ENCODE measurements around the gene ASXL1.
"Not testable (repeated sequence)": the region's sequence is repeated elsewhere in the genome, so short reads cannot be mapped to it uniquely, and the experiment has no call there.

Gene ASXL1

DNA sequence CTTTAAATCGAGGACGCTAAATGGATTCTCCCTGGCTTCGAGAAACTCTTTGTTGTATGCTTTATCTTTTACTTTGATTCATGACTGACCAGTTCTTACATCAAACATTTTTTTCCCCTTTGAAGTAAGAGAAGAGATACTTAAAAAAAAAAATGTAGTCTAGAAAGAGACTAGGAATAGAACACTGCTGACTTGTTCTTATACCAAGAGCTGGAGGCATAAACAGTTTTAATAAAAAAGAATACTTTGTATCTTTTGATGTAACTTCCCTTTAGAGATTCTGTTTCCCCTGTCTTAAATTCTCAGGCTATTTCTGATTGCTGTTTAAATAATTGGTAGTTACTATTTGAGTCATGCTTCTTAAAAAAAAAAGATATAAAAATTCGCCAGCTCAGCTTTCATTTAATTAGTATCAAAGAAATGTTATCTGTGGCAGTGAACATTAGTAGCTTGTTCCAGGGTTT is 4.8 kb downstream of the ASXL1 start:
- no peak for DNase-seq (ENCODE audit: low read depth, low spot score)

DNA sequence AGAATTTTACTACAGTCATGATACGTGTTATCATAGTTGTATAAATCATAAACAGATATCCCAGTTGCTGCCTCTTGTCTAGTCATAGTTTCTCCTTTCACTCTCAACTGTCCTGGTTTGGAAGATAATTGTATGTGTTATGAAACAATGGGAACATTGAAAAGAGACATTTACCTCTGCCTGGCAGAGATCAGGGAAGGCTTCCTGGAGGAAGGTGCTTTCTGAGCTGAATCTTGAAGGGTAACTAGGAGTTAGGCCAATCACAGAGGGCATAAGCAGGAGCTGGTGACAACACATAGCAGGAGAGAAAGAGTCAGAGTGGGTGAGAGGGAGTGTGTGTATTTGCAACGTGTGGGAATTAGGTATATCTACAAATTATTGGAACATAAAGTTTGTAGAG is 5.4 kb downstream of the ASXL1 start:
- DNase-seq (ENCODE audit: low read depth, low spot score): no peak

- DNase-seq (ENCODE audit: low read depth, low spot score): no peak
Measured at GRCh38 chr20:32364554-32365208, 6.5 kb downstream of the ASXL1 start.

- no peak for DNase-seq (ENCODE audit: low read depth, low spot score)
Measured at GRCh38 chr20:32365564-32365963, 7.4 kb downstream of the ASXL1 start.

GRCh38 chr20:32366380-32366779 is 8.2 kb downstream of the ASXL1 start:
- DNase-seq (ENCODE audit: low read depth, low spot score): no peak

GRCh38 chr20:32368323-32368722 is 10.2 kb downstream of the ASXL1 start:
- DNase-seq (ENCODE audit: low read depth, low spot score): no peak

GRCh38 chr20:32368925-32369324 is 10.8 kb downstream of the ASXL1 start:
- no peak for DNase-seq (ENCODE audit: low read depth, low spot score)

DNA sequence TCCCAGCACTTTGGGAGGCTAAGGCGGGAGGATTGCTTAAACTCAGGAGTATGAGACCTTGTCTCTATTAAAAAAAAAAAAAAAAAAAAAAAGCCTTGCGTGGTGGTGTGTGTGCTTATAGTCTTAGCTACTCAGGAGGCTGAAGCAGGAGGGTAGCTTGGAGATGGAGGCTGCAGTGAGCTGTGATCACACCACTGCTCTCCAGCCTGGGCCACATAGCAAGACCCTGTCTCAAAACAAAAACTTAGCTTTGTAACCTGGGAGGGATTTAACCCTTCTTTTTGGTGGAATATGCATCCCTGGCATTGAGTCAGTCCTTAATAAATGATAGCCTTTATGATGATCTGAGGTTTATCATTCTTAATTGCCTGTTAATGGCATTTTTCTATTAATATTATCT is 12.8 kb downstream of the ASXL1 start:
- DNase-seq (ENCODE audit: low read depth, low spot score): no peak

DNA sequence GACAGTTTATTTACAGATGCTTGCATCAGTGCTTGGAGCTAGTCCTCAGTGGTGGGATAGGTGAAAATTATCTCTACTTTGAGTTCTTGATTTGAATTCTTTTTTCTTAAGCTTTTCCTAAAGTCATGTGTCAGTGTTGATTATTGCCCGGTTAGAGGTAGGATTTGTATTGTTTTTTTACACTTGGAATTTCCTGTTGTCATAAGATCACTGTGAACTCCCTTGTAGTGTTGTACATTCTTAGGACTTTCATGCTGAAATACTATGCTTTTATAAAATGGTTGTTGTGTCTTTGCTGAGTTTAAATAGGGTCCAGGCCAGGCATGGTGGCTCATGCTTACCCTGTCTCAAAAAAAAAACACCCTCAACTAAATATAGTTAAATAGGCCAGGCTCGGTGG is 20.3 kb downstream of the ASXL1 start:
- no peak for DNase-seq (ENCODE audit: low read depth, low spot score)

- DNase-seq (ENCODE audit: low read depth, low spot score): not testable (repeated sequence)
Measured at GRCh38 chr20:32380037-32380436, 21.9 kb downstream of the ASXL1 start.

DNA sequence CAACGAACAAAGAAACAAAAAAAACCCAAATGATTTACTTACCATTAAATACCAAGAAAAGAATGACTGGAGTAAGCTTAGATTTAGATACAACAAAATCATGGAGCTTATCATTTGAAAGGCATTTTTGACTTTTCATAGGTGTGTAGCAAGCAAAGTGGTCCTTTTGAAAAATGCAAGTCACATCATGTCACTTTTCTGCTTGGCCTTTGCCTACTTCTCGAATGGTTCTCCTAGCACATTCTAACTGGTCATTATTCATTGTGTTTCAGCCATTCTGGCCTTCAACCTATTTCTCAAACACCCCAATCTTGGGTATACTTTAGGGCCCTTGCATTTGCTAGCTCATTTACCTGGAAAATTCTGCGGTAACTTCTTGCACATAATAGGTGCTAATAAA is 22.6 kb downstream of the ASXL1 start:
- DNase-seq (ENCODE audit: low read depth, low spot score): no peak

GRCh38 chr20:32382102-32382950 is 24.2 kb downstream of the ASXL1 start:
- no peak for DNase-seq (ENCODE audit: low read depth, low spot score)

DNA sequence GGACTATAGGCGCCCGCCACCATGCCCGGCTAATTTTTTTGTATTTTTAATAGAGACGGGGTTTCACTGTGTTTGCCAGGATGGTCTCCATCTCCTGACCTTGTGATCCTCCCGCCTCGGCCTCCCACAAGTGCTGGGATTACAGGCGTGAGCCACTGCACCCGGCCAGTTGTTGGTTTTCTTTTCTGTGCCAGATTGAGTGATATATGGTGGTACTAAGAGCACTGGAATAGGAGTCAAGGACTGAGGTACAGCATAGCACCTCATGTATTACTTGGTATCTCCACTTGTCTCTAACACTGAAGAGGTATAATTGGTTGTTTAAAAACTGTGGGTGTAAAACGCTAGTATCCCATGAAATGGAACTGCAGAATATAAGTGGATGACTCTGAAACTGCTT is 25.3 kb downstream of the ASXL1 start:
- not testable (repeated sequence) for DNase-seq (ENCODE audit: low read depth, low spot score)

GRCh38 chr20:32385541-32385940 is 27.4 kb downstream of the ASXL1 start:
- no peak for DNase-seq (ENCODE audit: low read depth, low spot score)

- no peak for DNase-seq (ENCODE audit: low read depth, low spot score)
Measured at GRCh38 chr20:32386091-32386490, 28.0 kb downstream of the ASXL1 start.

DNA sequence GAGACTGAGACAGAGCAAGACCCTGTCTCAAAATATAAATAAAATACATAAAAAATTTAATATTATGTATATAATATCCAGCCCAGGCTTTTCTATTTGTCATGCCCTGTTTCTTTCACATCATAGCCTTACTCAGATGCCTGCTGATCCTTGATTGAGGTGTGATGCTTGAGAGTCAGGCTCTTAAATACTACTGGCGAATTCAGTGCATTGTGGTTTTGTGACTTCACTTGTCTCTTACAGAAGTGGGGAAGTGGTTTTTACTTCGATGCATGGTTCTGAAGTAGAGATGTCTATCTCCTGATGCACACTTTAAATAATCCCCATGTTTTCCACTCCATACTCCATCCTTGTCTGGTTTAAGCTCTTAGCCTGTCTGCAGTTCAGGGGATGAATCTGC is 29.1 kb downstream of the ASXL1 start:
- DNase-seq (ENCODE audit: low read depth, low spot score): no peak

GRCh38 chr20:32391003-32391402 is 32.9 kb downstream of the ASXL1 start:
- DNase-seq (ENCODE audit: low read depth, low spot score): no peak

DNA sequence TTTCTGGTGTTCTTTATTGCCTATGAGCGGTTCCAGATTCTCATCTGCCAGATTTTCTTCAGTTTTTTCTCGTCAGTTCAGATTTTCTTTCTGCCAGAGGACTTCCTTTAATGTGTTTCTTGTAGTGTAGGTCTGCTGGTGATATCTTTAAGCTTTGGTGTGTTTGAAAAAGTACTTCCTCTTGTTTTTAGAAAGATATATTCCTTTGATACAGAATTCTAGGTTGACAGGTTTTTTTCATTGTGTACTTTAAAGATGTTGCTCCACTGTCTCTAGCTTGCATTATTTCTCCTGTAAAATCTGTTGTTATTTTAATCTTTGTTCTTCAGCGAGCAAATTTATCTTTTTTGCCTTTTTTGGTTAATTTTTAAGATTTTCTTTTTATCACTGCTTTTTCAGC is 36.9 kb downstream of the ASXL1 start:
- no peak for DNase-seq (ENCODE audit: low read depth, low spot score)

DNA sequence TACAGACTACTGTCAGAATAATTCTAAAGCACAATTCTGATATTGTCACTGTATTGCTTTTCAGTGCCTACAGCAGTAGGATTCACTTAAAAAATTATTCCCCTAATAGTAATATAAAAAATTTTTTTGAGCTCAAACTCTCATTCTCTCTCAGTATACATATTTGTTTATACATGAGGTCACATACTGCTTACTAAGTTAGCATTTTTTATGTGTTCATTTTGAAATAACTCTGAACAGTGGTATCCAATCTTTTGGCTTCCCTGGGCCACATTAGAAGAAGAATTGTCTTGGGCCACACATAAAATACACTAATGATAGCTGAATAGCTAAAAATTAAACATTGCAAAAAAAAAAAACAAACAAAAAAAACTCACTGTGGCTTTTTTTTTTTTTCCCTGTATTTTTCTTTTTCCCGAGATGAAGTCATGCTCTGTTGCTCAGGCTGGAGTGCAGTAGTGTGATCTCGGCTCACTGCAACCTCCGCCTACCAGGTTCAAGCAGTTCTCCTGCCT is 38.6 kb downstream of the ASXL1 start:
- DNase-seq (ENCODE audit: low read depth, low spot score): no peak

GRCh38 chr20:32397567-32398084 is 39.5 kb downstream of the ASXL1 start:
- DNase-seq (ENCODE audit: low read depth, low spot score): no peak

DNA sequence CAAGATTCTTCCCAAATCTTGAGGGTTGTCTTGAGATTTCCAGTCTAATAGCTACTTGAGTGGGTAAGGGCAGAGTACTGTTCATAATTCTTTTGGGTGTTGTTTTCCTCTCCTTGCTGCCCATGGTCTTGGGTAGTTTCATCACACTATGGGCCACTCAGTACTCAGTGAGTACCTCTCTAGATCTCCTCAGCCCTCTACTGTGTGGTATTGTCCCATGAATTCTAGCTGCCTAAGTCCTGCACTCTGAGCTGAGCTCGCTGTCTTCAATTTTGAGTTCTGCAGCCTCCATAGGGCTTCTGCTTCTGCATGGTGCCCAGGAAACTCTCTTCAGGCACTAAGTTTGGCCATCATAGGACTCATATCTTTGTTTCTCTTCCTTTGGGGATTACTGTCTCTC is 42.3 kb downstream of the ASXL1 start:
- no peak for DNase-seq (ENCODE audit: low read depth, low spot score)

DNA sequence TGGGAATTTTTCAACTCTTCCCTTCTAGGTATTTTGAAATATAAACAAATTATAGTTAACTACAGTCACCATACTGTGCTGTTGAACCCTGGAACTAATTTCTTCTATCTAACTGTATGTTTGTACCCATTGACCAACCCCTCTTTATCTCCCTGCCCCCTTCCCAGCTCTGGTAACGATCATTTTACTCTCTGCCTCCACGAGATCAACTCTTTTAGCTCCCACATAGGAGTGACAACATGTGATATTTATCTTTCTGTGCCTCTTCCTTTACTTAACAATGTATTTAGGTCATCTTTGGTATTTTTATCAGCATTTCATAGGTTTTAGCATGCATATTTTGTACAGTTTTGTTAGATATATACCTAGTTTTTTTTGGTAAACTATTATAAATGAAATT is 45.9 kb downstream of the ASXL1 start:
- DNase-seq (ENCODE audit: low read depth, low spot score): no peak

GRCh38 chr20:32406701-32407100 is 48.6 kb downstream of the ASXL1 start:
- DNase-seq (ENCODE audit: low read depth, low spot score): no peak

Measured in iPS DF 19.7 (cell line).